Gastroesophageal sphincter (tissue), 3 donors: ENCODE data around the gene PRSS56.

Experiments used
- EP300 ChIP-seq: sonication (generic); formaldehyde crosslinking; IDR thresholded peaks from one replicate; pipeline ENCODE4 v1.6.1; 2017; ENCODE audit warnings: antibody characterized with exemption, mild to moderate bottlenecking
- POLR2A ChIP-seq, 2 donors: fragments of 450-650 bp; IDR thresholded peaks; one replicate each; pipeline ENCODE4 v1.6.1; 2017; ENCODE audit warnings: antibody characterized with exemption in 2 of 2, mild to moderate bottlenecking in 2 of 2, moderate library complexity in 1 of 2
- POLR2AphosphoS5 ChIP-seq: sonication (generic); formaldehyde crosslinking; IDR thresholded peaks from one replicate; pipeline ENCODE4 v1.6.1; 2017; ENCODE audit warnings: antibody characterized with exemption
- TF ChIP-seq, protein P1 (sequence below), 4 experiments: fragments of 200-600 bp in 2 of 4; fragments of 450-650 bp in 2 of 4; sonication (generic) in 1 of 4; IDR thresholded peaks; one replicate each; pipeline ENCODE4 v1.5.1; 2017 to 2019; ENCODE audit warnings: antibody characterized with exemption in 4 of 4, mild to moderate bottlenecking in 2 of 4, moderate library complexity in 2 of 4

- TF ChIP-seq, protein P1, sequence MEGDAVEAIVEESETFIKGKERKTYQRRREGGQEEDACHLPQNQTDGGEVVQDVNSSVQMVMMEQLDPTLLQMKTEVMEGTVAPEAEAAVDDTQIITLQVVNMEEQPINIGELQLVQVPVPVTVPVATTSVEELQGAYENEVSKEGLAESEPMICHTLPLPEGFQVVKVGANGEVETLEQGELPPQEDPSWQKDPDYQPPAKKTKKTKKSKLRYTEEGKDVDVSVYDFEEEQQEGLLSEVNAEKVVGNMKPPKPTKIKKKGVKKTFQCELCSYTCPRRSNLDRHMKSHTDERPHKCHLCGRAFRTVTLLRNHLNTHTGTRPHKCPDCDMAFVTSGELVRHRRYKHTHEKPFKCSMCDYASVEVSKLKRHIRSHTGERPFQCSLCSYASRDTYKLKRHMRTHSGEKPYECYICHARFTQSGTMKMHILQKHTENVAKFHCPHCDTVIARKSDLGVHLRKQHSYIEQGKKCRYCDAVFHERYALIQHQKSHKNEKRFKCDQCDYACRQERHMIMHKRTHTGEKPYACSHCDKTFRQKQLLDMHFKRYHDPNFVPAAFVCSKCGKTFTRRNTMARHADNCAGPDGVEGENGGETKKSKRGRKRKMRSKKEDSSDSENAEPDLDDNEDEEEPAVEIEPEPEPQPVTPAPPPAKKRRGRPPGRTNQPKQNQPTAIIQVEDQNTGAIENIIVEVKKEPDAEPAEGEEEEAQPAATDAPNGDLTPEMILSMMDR (IDR thresholded peaks at IDR 0.05), result no peak
- TF ChIP-seq POLR2A (IDR thresholded peaks at IDR 0.05), result no peak
- TF ChIP-seq EP300, result no peak
- no peak for TF ChIP-seq POLR2AphosphoS5
Observed at GRCh38 chr2:232519581-232520438, at the start of gene PRSS56.
